GM18519 (cell line): ENCODE results near the gene NFE2.

Source experiments
- ATAC-seq: cut with Tn5 transposase; IDR thresholded peaks from one replicate; pipeline ENCODE4 v1.9.1; 2021; ENCODE audit warnings: mild to moderate bottlenecking, moderate library complexity; ENCODE audit not compliant: unreplicated experiment, low FRiP score

Gene NFE2

GRCh38 chr12:54306925-54307741, 6.3 kb upstream of the NFE2 start:
- ATAC-seq = no peak

DNA sequence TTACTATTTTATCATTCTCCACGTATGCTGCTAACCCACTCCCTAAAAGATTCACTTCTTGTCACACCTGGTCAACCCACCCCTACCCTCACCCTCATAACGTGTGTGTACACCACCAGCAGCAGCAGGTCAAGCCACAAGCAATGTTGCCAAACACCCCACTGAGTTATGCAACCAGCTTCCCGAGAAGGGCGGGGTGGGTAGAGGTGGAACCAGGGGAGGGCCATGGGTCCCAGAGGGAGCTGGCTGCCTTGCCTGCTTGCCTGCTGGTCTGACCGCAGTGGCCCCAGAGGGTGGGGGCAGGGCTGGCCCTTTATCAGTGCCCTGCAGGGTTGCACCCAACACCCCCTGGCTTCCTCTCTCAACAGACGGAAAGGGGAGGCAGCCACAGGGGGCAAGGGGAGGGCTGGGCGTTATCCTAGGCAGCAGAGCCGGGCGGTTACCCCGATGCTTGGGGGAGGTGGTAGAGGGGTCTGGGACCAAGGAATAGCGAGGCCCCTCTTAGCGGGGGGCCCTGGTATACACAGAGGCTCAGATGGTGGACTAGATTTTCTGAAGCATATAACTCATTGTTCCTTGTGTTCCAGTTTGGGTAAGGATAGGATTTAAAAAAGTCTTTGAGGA, 3.5 kb upstream of the NFE2 start:
- ATAC-seq = no peak

GRCh38 chr12:54303640-54304039, 2.8 kb upstream of the NFE2 start:
- no peak for ATAC-seq

GRCh38 chr12:54301428-54302048, 723 bp upstream of the NFE2 start:
- no peak for ATAC-seq

GRCh38 chr12:54300225-54300731, 537 bp downstream of the NFE2 start:
- ATAC-seq = no peak

GRCh38 chr12:54299515-54300224, 1.1 kb downstream of the NFE2 start:
- no peak for ATAC-seq

- ATAC-seq = no peak
Measured at GRCh38 chr12:54298904-54299303, 1.9 kb downstream of the NFE2 start.

DNA sequence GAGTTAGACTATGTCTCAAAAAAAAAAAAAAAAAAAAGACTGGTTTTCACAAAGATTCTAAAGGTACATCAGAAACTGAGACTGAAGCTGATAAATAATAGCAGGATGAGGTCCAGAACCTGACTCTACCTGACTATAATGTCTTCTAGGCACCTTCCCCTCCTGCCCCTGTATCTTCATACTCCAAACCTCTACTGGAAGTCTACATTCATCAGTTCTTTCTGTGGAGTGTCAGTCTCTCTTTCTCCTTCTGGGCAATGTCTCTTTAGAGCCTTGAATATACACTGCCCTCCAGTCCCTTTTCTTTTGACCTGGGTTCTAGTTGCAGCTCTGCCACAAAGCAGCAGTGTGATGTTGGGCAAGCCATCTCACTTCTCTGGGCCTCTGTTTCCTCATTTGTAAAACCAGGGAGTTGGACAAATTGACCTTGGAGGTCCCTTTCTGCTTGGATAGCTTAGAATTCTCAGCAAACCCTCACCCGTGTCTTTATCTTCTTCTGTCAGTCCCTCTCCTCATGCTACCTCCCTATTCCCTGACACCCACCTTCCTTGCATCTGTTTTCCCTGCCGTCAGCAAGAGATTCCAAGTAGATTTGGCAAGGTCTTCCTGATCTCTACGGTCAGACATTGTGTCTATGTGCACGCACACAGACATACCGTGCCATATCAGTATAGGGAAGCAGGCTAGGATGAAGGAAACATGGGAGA, 4.3 kb downstream of the NFE2 start:
- ATAC-seq = no peak

- ATAC-seq = no peak
Measured at GRCh38 chr12:54294953-54295566, 5.8 kb downstream of the NFE2 start.

DNA sequence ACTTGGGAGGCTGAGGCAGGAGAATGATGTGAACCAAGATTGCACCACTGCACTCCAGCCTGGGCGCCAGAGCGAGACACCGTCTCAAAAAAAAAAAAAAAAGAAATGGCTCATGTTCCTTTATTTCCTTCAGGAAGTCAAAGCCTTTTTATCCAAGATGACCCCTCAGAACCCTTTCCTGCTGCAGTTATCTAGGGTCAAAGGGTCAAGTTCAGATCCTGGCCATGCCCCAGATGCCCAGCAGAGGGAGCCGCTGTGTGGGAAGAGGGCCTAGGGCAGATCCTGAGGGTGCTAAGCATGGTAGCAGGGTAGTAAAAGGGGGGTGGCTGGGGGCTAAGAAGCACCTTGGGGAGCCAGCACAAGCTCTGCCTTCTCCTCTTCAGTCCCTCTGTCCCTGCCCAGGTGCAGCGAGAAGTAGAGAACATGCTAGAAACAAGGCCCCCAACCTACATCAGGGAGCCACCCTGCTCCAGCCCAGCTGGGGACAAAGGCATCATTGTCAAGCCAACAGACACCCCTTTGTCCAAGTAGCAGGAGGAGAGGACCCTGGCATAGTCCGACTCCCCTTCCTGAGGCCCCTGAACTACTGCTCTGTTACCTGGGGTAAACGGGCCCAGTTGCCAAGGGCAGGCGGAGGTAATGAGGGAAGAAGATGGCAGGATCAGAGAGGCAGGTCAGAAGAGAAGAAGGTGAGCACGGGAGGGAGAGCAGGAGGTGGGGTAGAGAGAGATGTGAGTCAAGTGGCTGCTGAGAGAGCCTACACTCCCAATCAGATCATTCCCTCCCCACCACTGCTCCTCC, 6.5 kb downstream of the NFE2 start:
- ATAC-seq = no peak

DNA sequence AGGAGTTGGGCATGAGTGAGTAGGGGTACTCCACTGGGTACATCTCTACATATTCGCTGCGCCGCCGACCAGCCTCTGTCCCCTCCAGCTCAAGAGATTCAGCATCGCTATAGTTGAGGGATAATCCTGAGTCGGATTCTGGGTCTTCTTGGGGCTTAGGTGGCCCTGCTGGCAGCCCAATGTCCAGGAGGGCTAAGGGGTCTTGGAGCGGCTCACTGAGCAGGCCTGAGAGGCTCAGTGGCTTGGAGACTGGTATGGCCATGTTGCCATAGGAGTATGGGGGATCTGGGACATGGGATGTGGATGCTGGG, 7.9 kb downstream of the NFE2 start:
- ATAC-seq = no peak

- no peak for ATAC-seq
Measured at GRCh38 chr12:54292083-54292930, 8.5 kb downstream of the NFE2 start.

- ATAC-seq = no peak
Measured at GRCh38 chr12:54287261-54288157, 13.3 kb downstream of the NFE2 start.

- ATAC-seq = no peak
Measured at GRCh38 chr12:54286042-54287030, 14.5 kb downstream of the NFE2 start.

- ATAC-seq = no peak
Measured at GRCh38 chr12:54285150-54286041, 15.4 kb downstream of the NFE2 start.
